Tibial nerve (tissue), 4 donors: ENCODE results near the gene SORBS1. TPM values are rescaled to one million over a fixed set of nuclear protein-coding genes. Genes with fewer than 3 reads are reported as not detected.

Source experiments
- DNase-seq, 2 donors: peaks; one replicate each; pipeline ENCODE4 v3.0.0-alpha.2; 2019; ENCODE audit warnings: low spot score in 2 of 2
- H3K27ac ChIP-seq, 4 donors: fragments of 200-600 bp; sonication (generic) in 3 of 4; one replicate each; pipeline ENCODE4 v1.5.1; 2017 to 2019; ENCODE audit warnings: mild to moderate bottlenecking in 1 of 4
- H3K27me3 ChIP-seq, 2 donors: fragments of 200-600 bp; sonication (generic) in 1 of 2; one replicate each; pipeline versions ENCODE4 v1.5.1 to v1.6.0; 2017 to 2019
- H3K36me3 ChIP-seq, 3 donors: fragments of 200-600 bp; sonication (generic); one replicate each; pipeline ENCODE4 v1.5.1; 2018 to 2019
- H3K4me1 ChIP-seq, 4 donors: fragments of 200-600 bp; sonication (generic) in 3 of 4; one replicate each; pipeline ENCODE4 v1.5.1; 2017 to 2019
- H3K4me3 ChIP-seq, 4 donors: fragments of 200-600 bp; sonication (generic) in 3 of 4; one replicate each; pipeline ENCODE4 v1.5.1; 2017 to 2019; ENCODE audit warnings: mild to moderate bottlenecking in 1 of 4, moderate library complexity in 1 of 4
- H3K9me3 ChIP-seq, 4 donors: fragments of 200-600 bp; sonication (generic) in 3 of 4; one replicate each; pipeline ENCODE4 v1.5.1; 2017 to 2019
- EP300 ChIP-seq, 2 donors: sonication (generic); formaldehyde crosslinking; IDR thresholded peaks; one replicate each; pipeline ENCODE4 v1.6.1; 2017; ENCODE audit warnings: antibody characterized with exemption in 2 of 2, mild to moderate bottlenecking in 1 of 2
- POLR2A ChIP-seq, 2 donors: fragments of 450-650 bp; IDR thresholded peaks; one replicate each; pipeline ENCODE4 v1.6.1; 2017; ENCODE audit warnings: antibody characterized with exemption in 2 of 2, mild to moderate bottlenecking in 2 of 2, moderate library complexity in 2 of 2
- WGBS, 2 donors: methylation state at CpG; one replicate each; pipeline ENCODE4 v1.1.5; 2018; 5-methylcytosine and 5-hydroxymethylcytosine counted together
- total RNA-seq, 4 donors: library from RNA; depleted of rRNA; stranded (reverse); fragments of >200 nt; gene quantifications; one replicate each; pipeline ENCODE4 v1.1.0, GENCODE V29; 2016
- TF ChIP-seq, protein P1 (sequence below), 5 experiments: fragments of 200-600 bp in 3 of 5; fragments of 450-650 bp in 2 of 5; sonication (generic) in 3 of 5; IDR thresholded peaks; one replicate each; pipeline ENCODE4 v1.5.1; 2016 to 2019; ENCODE audit warnings: antibody characterized with exemption in 5 of 5, mild to moderate bottlenecking in 3 of 5, moderate library complexity in 2 of 5

The SORBS1 gene
- total RNA-seq, 4 donors from 2014 or later: 427 to 623 (median 567) TPM

DNA sequence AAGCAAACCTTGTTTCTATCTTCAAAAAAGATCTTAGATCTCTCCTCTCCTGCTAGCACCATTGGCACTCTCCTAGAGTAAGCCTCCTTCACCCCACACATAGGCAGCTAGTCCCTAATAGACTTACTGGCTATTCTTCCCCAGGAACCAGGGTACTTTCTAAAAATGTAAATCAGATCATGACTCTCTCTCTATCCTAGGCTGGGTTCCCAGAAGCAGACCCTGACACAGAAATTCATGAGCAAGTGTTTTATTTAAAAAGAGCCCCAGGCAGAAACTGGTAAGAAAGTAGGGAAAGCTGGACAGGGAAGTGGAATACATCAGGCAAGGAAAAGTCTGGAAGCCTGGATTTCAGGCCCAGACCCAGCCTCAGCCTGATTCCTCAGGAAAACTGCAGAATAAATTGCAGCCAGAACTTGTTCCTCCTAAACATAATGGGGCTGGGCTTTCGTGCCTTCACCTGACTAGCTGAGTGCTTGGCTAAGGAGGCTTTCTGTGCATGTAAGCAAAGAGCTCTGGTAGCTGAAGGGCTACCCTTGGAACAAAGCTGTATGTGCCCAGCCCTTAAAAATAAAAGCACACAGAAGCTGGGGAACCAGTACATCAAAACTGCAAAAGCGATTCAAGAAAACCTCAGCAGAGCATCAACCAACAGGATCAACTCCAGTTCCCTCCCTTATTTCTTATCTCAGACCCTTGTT is 18.8 kb upstream of the SORBS1 start:
- H3K4me1 ChIP-seq: no peaks in the 10 kb centered on the region
- no peak for TF ChIP-seq POLR2A (IDR thresholded peaks at IDR 0.05)
- TF ChIP-seq, protein P1, sequence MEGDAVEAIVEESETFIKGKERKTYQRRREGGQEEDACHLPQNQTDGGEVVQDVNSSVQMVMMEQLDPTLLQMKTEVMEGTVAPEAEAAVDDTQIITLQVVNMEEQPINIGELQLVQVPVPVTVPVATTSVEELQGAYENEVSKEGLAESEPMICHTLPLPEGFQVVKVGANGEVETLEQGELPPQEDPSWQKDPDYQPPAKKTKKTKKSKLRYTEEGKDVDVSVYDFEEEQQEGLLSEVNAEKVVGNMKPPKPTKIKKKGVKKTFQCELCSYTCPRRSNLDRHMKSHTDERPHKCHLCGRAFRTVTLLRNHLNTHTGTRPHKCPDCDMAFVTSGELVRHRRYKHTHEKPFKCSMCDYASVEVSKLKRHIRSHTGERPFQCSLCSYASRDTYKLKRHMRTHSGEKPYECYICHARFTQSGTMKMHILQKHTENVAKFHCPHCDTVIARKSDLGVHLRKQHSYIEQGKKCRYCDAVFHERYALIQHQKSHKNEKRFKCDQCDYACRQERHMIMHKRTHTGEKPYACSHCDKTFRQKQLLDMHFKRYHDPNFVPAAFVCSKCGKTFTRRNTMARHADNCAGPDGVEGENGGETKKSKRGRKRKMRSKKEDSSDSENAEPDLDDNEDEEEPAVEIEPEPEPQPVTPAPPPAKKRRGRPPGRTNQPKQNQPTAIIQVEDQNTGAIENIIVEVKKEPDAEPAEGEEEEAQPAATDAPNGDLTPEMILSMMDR (IDR thresholded peaks at IDR 0.05): no peak
- TF ChIP-seq EP300 (IDR thresholded peaks at IDR 0.05): no peak
- WGBS, 2 donors: 83 to 84% methylated on average over 2 of the region's 2 CpGs
- H3K27me3 ChIP-seq: no peaks in the 10 kb centered on the region
- H3K27ac ChIP-seq: no peak overlapping the region
- no peak overlapping the region for H3K4me3 ChIP-seq
- H3K9me3 ChIP-seq: no peaks in the 10 kb centered on the region
- no peaks in the 10 kb centered on the region for H3K36me3 ChIP-seq
- no peak for DNase-seq

DNA sequence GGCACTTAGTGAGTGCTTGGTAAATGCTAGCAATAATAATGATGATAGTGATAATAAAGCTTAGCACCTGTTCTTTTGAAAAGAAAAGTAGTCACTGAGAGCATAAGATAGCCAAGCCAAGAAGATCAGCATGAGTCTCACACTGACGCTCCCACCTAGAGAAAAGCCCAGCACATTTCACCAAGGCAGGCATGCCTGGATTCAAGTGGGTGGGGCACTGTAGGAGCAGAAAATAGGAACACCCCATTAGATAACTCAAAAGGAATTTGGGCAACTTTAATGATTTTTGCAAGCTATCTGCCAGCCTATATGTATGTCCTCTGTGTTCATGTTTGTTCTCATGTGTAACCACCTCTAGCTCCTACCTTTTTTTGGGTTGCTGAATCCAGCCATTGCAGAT is 18.1 kb upstream of the SORBS1 start:
- 84 to 87% methylated on average over 1 of the region's 1 CpG for WGBS, 2 donors
- Histone ChIP-seq H3K4me1 (no peaks in the 10 kb centered on the region), H3K27ac (no peak overlapping the region), H3K27me3 (no peaks in the 10 kb centered on the region), H3K9me3 (no peaks in the 10 kb centered on the region), H3K36me3 (no peaks in the 10 kb centered on the region), H3K4me3 (no peak overlapping the region)
- TF ChIP-seq EP300 (IDR thresholded peaks at IDR 0.05): no peak
- DNase-seq: no peak

DNA sequence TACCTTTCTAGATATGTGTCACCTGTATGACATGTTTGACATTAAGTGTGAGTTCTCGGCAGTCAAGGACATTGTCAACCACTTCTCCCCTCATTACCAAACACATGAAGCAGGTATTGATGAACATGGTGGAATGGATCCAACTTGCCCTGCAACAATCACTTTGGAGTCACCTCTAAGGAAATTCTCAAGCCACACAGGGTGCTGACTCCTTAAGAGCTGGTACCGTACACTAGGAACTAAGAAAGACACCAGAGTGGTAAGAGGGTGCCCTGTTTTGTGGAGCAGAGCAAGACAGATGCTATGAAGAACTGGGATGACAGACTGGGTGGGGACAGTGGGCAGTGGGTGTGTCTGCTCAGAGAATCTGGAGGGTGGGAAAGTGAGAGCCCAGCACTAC is 17.4 kb upstream of the SORBS1 start:
- WGBS, 2 donors: 92 to 93% methylated on average over 2 of the region's 2 CpGs
- H3K4me1 ChIP-seq: no peaks in the 10 kb centered on the region
- no peak overlapping the region for H3K27ac ChIP-seq
- no peaks in the 10 kb centered on the region for H3K27me3 ChIP-seq
- H3K4me3 ChIP-seq: no peak overlapping the region
- no peaks in the 10 kb centered on the region for H3K9me3 ChIP-seq
- TF ChIP-seq, protein P1 (IDR thresholded peaks at IDR 0.05): no peak
- TF ChIP-seq EP300 (IDR thresholded peaks at IDR 0.05) (no peak), POLR2A (IDR thresholded peaks at IDR 0.05) (no peak)
- no peak for DNase-seq
- no peaks in the 10 kb centered on the region for H3K36me3 ChIP-seq

DNA sequence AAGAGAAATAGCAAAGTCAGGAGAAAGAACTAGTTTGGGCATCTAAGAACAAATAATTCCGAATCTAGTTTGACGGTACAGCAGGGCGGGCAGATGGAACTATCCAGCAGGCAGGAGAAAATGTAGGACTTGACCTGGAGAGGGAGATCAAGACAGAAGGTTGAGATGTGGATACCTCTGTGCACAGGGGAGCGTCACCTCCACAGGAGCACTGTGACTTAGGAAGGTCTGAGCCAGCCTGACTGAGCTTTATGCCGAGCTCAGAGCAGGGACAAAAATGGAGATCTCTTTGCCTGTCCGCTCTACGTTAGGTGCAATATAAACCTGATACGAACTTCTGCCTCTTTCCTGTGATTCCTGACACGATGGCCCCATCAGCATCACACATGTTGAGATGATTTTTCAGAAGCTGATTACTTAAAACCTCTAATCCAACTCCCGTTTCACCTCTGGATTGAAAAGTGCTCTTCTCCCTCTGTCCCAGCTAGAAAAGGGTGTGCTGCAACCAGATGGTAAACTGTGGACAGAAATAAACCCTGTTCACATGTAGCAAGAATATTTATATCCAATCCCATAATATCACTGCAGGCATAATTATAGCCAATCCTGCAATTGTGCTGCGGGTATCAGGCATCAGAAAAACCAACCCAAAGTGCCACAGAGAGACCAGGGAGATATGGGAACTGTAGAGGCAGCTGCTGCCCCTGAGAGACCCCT is 13.6 kb upstream of the SORBS1 start:
- TF ChIP-seq POLR2A (IDR thresholded peaks at IDR 0.05): no peak
- no peak for TF ChIP-seq EP300 (IDR thresholded peaks at IDR 0.05)
- TF ChIP-seq, protein P1 (IDR thresholded peaks at IDR 0.05): no peak
- no peaks in the 10 kb centered on the region for H3K36me3 ChIP-seq
- H3K27ac ChIP-seq: no peak overlapping the region
- H3K4me3 ChIP-seq: no peak overlapping the region
- H3K9me3 ChIP-seq: no peaks in the 10 kb centered on the region
- peaks cover 0 to 6% (median 0%) of the 10 kb centered on the region in 4 donors for H3K4me1 ChIP-seq
- no peak for DNase-seq
- no peaks in the 10 kb centered on the region for H3K27me3 ChIP-seq
- 70 to 71% methylated on average over 11 of the region's 11 CpGs for WGBS, 2 donors

DNA sequence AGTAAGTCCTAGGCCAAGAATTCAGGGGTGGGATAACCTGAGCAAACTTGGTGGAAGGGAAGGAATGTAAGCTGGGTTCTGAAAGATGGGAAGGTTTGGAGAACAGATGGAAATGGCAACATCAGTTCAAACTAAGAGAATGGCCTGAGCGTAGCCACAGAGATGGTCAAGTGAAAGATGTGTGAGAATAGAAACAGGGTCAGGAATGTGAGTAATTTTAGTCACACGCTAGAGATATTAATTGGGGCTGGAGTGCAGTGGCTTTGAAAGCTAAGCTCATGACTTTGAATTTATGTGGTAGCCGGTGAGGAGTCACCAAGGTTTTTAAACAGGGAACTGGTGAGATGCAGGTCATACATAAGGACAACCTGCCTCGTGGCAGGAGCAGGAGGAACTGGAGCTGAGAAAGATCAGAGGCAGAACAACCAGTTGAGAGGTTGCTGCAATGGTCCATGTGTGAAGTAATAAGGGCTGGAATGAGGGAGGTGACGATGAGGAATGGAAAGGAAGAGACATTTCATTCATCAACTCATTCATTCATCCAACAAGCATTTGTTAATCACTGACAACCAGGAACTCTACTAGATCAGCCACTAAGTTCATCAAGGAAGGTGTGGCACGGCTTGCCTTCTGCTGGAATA is 12.9 kb upstream of the SORBS1 start:
- H3K27ac ChIP-seq: no peak overlapping the region
- peaks cover 0 to 6% (median 0%) of the 10 kb centered on the region in 4 donors for H3K4me1 ChIP-seq
- H3K27me3 ChIP-seq: no peaks in the 10 kb centered on the region
- H3K4me3 ChIP-seq: no peak overlapping the region
- H3K9me3 ChIP-seq: no peaks in the 10 kb centered on the region
- WGBS, 2 donors: 82 to 86% methylated on average over 6 of the region's 6 CpGs
- no peak for TF ChIP-seq POLR2A (IDR thresholded peaks at IDR 0.05)
- no peak for TF ChIP-seq EP300 (IDR thresholded peaks at IDR 0.05)
- TF ChIP-seq, protein P1 (IDR thresholded peaks at IDR 0.05): no peak
- H3K36me3 ChIP-seq: no peaks in the 10 kb centered on the region
- no peak for DNase-seq
